ENCODE data around the gene DDX50. TPM values are rescaled to one million over a fixed set of nuclear protein-coding genes. Genes with fewer than 3 reads are reported as not detected.

DDX50 gene
- total RNA-seq, 1 experiment from 2014 or later = 37.1 TPM

GRCh38 chr10:68869623-68870022, 31.5 kb upstream of the DDX50 start (continued):
- no peak for TF ChIP-seq ATF2 (CRISPR knock-in tag; IDR thresholded peaks at IDR 0.05; ENCODE audit: borderline replicate concordance, low read depth)
- no peak for TF ChIP-seq HMGXB4 (CRISPR knock-in tag; IDR thresholded peaks at IDR 0.05)
- TF ChIP-seq FOXK1 (CRISPR knock-in tag; IDR thresholded peaks at IDR 0.05) = no peak
- no peak for TF ChIP-seq ATF6 (CRISPR knock-in tag; IDR thresholded peaks at IDR 0.05)
- TF ChIP-seq TEAD1 (CRISPR knock-in tag; IDR thresholded peaks at IDR 0.05) = no peak
- no peak for TF ChIP-seq GABPB1 (CRISPR knock-in tag; IDR thresholded peaks at IDR 0.05)
- no peak for TF ChIP-seq NFYB (CRISPR knock-in tag; conservative IDR thresholded peaks at IDR 0.05; ENCODE audit: low read depth)
- no peak for TF ChIP-seq ZBTB21 (CRISPR knock-in tag; IDR thresholded peaks at IDR 0.05; ENCODE audit: borderline replicate concordance)
- TF ChIP-seq ZMAT4 (CRISPR knock-in tag; IDR thresholded peaks at IDR 0.05) = no peak

GRCh38 chr10:68870061-68870460, 31.1 kb upstream of the DDX50 start:
- ChIA-PET POLR2A (no interaction called here), CTCF (no interaction called here)
- Mint-ChIP-seq H3K9me3 (peaks cover 32% of the 10 kb centered on the region), H3K36me3 (peaks cover 22% of the 10 kb centered on the region), H3K4me1 (peaks cover 27% of the 10 kb centered on the region), H3K27ac (no peak overlapping the region), H3K4me3 (no peak overlapping the region), H3K27me3 (ENCODE audit: low read depth) (peaks cover 13% of the 10 kb centered on the region)
- ATAC-seq (no peak), DNase-seq (ENCODE audit: low spot score) (no peak)
- TF ChIP-seq GABPB1 (CRISPR knock-in tag; IDR thresholded peaks at IDR 0.05) (no peak), IRF2 (CRISPR knock-in tag; IDR thresholded peaks at IDR 0.05; ENCODE audit: borderline replicate concordance, low read depth) (no peak), PRRX2 (CRISPR knock-in tag; IDR thresholded peaks at IDR 0.05) (no peak), ZNF396 (CRISPR knock-in tag; IDR thresholded peaks at IDR 0.05; ENCODE audit: borderline replicate concordance) (no peak), AFF4 (CRISPR knock-in tag; IDR thresholded peaks at IDR 0.05; ENCODE audit: borderline replicate concordance) (no peak), HMGXB4 (CRISPR knock-in tag; IDR thresholded peaks at IDR 0.05) (no peak), ELF4 (CRISPR knock-in tag; IDR thresholded peaks at IDR 0.05; ENCODE audit: low read depth) (no peak), CREM (CRISPR knock-in tag; IDR thresholded peaks at IDR 0.05) (no peak), SMAD3 (CRISPR knock-in tag; IDR thresholded peaks at IDR 0.05; ENCODE audit: borderline replicate concordance) (no peak), ZNF232 (CRISPR knock-in tag; IDR thresholded peaks at IDR 0.05) (no peak), NFATC4 (CRISPR knock-in tag; IDR thresholded peaks at IDR 0.05) (no peak), ARID4B (CRISPR knock-in tag; IDR thresholded peaks at IDR 0.05; ENCODE audit: borderline replicate concordance) (no peak)

All from WTC11 (cell line).